Neural crest cell (in vitro differentiated cells): ENCODE results near the gene LLGL2. TPM values are rescaled to one million over a fixed set of nuclear protein-coding genes. Genes with fewer than 3 reads are reported as not detected.

ENCODE experiments used
- DNase-seq: peaks from one replicate; pipeline ENCODE4 v3.0.0; 2021; ENCODE audit warnings: low read depth, mixed read lengths, low spot score
- H3K27ac Mint-ChIP-seq: one replicate; pipeline ENCODE4 v1.8.0; 2021; ENCODE audit warnings: mild to moderate bottlenecking, mixed read lengths; ENCODE audit not compliant: unreplicated experiment
- H3K27me3 Mint-ChIP-seq: 2 replicates; pipeline ENCODE4 v1.8.0; 2021; ENCODE audit warnings: low read depth, mild to moderate bottlenecking, mixed read lengths
- H3K36me3 Mint-ChIP-seq: 2 replicates; pipeline ENCODE4 v1.8.0; 2021; ENCODE audit warnings: low read depth, mild to moderate bottlenecking, mixed read lengths
- H3K4me1 Mint-ChIP-seq: 2 replicates; pipeline ENCODE4 v1.8.0; 2021; ENCODE audit warnings: mixed read lengths
- H3K4me3 Mint-ChIP-seq: one replicate; pipeline ENCODE4 v1.8.0; 2021; ENCODE audit warnings: mild to moderate bottlenecking, mixed read lengths
- H3K9me3 Mint-ChIP-seq: 2 replicates; pipeline ENCODE4 v1.8.0; 2021; ENCODE audit warnings: mixed read lengths
- CTCF ChIP-seq: fragments of 200-600 bp; sonication (generic); conservative IDR thresholded peaks from 2 replicates; pipeline ENCODE4 v1.5.0; 2021; ENCODE audit warnings: antibody characterized with exemption, mild to moderate bottlenecking
- total RNA-seq: library from RNA; stranded (reverse); gene quantifications from 2 replicates; pipeline ENCODE4 v1.2.1, GENCODE V29; 2021

The LLGL2 gene
- total RNA-seq, 1 donor from 2014 or later: 3.4 TPM

- Mint-ChIP-seq H3K36me3 (no peaks in the 10 kb centered on the region), H3K4me1 (peaks cover 15% of the 10 kb centered on the region), H3K4me3 (no peak overlapping the region), H3K27me3 (no peaks in the 10 kb centered on the region), H3K9me3 (no peaks in the 10 kb centered on the region), H3K27ac (no peak overlapping the region)
- DNase-seq: no peak
- TF ChIP-seq CTCF: no peak
Measured at GRCh38 chr17:75535871-75536270, 10.4 kb downstream of the LLGL2 start.

DNA sequence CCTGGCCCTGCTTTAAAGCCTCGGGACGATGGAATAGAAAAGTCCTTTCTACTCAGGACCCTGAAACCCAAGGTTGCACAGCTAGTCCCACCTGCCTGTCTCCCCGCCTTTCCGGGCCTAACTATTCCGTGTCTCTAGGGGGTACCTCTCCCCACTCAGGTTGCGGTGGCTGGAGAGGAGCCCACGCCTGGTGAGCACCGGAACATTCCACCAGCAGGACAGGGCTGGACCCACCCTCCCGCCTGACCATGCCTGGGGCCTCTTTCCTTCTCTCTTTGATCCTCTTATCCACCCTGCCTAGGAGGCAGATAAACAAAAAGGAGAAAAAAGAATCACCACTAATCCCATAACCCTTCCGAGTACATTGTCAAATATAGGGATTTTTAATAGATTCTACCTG, 10.9 kb downstream of the LLGL2 start:
- no peak for TF ChIP-seq CTCF
- Mint-ChIP-seq H3K36me3 (no peaks in the 10 kb centered on the region), H3K4me3 (no peak overlapping the region), H3K9me3 (no peaks in the 10 kb centered on the region), H3K27ac (no peak overlapping the region), H3K27me3 (no peaks in the 10 kb centered on the region), H3K4me1 (peaks cover 17% of the 10 kb centered on the region)
- DNase-seq: no peak

- Mint-ChIP-seq H3K4me3 (no peak overlapping the region), H3K4me1 (peaks cover 6% of the 10 kb centered on the region), H3K36me3 (no peaks in the 10 kb centered on the region), H3K9me3 (no peaks in the 10 kb centered on the region), H3K27ac (no peak overlapping the region), H3K27me3 (no peaks in the 10 kb centered on the region)
- TF ChIP-seq CTCF: no peak
- no peak for DNase-seq
Measured at GRCh38 chr17:75539967-75540729, 14.7 kb downstream of the LLGL2 start.

- no peaks in the 10 kb centered on the region for H3K9me3 Mint-ChIP-seq
- H3K27ac Mint-ChIP-seq: no peak overlapping the region
- H3K4me1 Mint-ChIP-seq: peaks cover 6% of the 10 kb centered on the region
- H3K27me3 Mint-ChIP-seq: no peaks in the 10 kb centered on the region
- DNase-seq: no peak
- no peak for TF ChIP-seq CTCF
- no peak overlapping the region for H3K4me3 Mint-ChIP-seq
- no peaks in the 10 kb centered on the region for H3K36me3 Mint-ChIP-seq
Measured at GRCh38 chr17:75540923-75541503, 15.5 kb downstream of the LLGL2 start.

GRCh38 chr17:75542229-75542628, 16.7 kb downstream of the LLGL2 start:
- H3K9me3 Mint-ChIP-seq: no peaks in the 10 kb centered on the region
- H3K27me3 Mint-ChIP-seq: no peaks in the 10 kb centered on the region
- DNase-seq: no peak
- peaks cover 6% of the 10 kb centered on the region for H3K4me1 Mint-ChIP-seq
- no peaks in the 10 kb centered on the region for H3K36me3 Mint-ChIP-seq
- no peak overlapping the region for H3K4me3 Mint-ChIP-seq
- TF ChIP-seq CTCF: no peak
- H3K27ac Mint-ChIP-seq: peak overlapping the region; percentile 75
